GM18870 (cell line): ENCODE measurements around the gene GUCD1.
"Not testable (repeated sequence)": the region's sequence is repeated elsewhere in the genome, so short reads cannot be mapped to it uniquely, and the experiment has no call there.

Experiments used
- ATAC-seq: cut with Tn5 transposase; IDR thresholded peaks from one replicate; pipeline ENCODE4 v1.9.1; 2021; ENCODE audit warnings: moderate library complexity; ENCODE audit not compliant: unreplicated experiment

The GUCD1 gene

GRCh38 chr22:24532075-24532474, 22.9 kb downstream of the GUCD1 start:
- ATAC-seq = no peak

GRCh38 chr22:24530968-24531367, 24.0 kb downstream of the GUCD1 start:
- not testable (repeated sequence) for ATAC-seq

GRCh38 chr22:24529898-24530297, 25.0 kb downstream of the GUCD1 start:
- ATAC-seq = no peak

GRCh38 chr22:24526191-24526590, 28.7 kb downstream of the GUCD1 start:
- ATAC-seq = no peak

- no peak for ATAC-seq
Measured at GRCh38 chr22:24525416-24526037, 29.4 kb downstream of the GUCD1 start.

GRCh38 chr22:24523873-24524272, 31.1 kb downstream of the GUCD1 start:
- no peak for ATAC-seq

GRCh38 chr22:24521791-24522245, 33.1 kb downstream of the GUCD1 start:
- ATAC-seq = no peak

GRCh38 chr22:24519496-24519895, 35.4 kb downstream of the GUCD1 start:
- ATAC-seq = no peak

- ATAC-seq = no peak
Measured at GRCh38 chr22:24518771-24519485, 36.0 kb downstream of the GUCD1 start.

GRCh38 chr22:24518228-24518627, 36.7 kb downstream of the GUCD1 start:
- ATAC-seq = no peak

- no peak for ATAC-seq
Measured at GRCh38 chr22:24517446-24517845, 37.5 kb downstream of the GUCD1 start.

GRCh38 chr22:24516301-24516737, 38.6 kb downstream of the GUCD1 start:
- no peak for ATAC-seq

- ATAC-seq = no peak
Measured at GRCh38 chr22:24515027-24515338, 40.0 kb downstream of the GUCD1 start.

- no peak for ATAC-seq
Measured at GRCh38 chr22:24514241-24515026, 40.5 kb downstream of the GUCD1 start.

- no peak for ATAC-seq
Measured at GRCh38 chr22:24513378-24514240, 41.3 kb downstream of the GUCD1 start.

- no peak for ATAC-seq
Measured at GRCh38 chr22:24512043-24512442, 42.9 kb downstream of the GUCD1 start.

- no peak for ATAC-seq
Measured at GRCh38 chr22:24510637-24511625, 44.0 kb downstream of the GUCD1 start.

- no peak for ATAC-seq
Measured at GRCh38 chr22:24507716-24508115, 47.2 kb downstream of the GUCD1 start.

- ATAC-seq = no peak
Measured at GRCh38 chr22:24506802-24507438, 48.0 kb downstream of the GUCD1 start.
